H1 (cell line): ENCODE measurements around the gene B4GALT7.

Source experiments
- ATF3 ChIP-seq: IDR thresholded peaks from 2 replicates; pipeline ENCODE4 v1.6.1; 2011; ENCODE audit warnings: low read depth, mild to moderate bottlenecking, low read length; ENCODE audit not compliant: insufficient read depth
- CTCF ChIP-seq, 3 experiments: IDR thresholded peaks; 1 replicate in 2 of 3; 2 replicates in 1 of 3; pipeline versions ENCODE4 v1.5.1 to v1.6.1; 2011; ENCODE audit warnings: low read length in 3 of 3, mild to moderate bottlenecking in 3 of 3, inconsistent platforms in 2 of 3, low read depth in 1 of 3, moderate library complexity in 1 of 3; ENCODE audit not compliant: insufficient read depth in 1 of 3; ENCODE audit errors: control extremely low read depth in 1 of 3
- EP300 ChIP-seq, 2 experiments: IDR thresholded peaks; 1 replicate in 1 of 2; 2 replicates in 1 of 2; pipeline ENCODE4 v1.6.1; 2011 to 2012; ENCODE audit warnings: low read depth in 2 of 2, low read length in 2 of 2, mild to moderate bottlenecking in 2 of 2, borderline replicate concordance in 1 of 2, inconsistent platforms in 1 of 2, moderate library complexity in 1 of 2
- EZH2 ChIP-seq: fragments of 200-600 bp; sonication (generic); IDR thresholded peaks from 2 replicates; pipeline ENCODE4 v1.7.1; 2012; ENCODE audit warnings: low read depth, mild to moderate bottlenecking, moderate library complexity, low read length, inconsistent platforms; ENCODE audit not compliant: severe bottlenecking
- JUND ChIP-seq: IDR thresholded peaks from 2 replicates; pipeline ENCODE4 v1.6.1; 2011; ENCODE audit warnings: mild to moderate bottlenecking, improper control_type of control experiment, low read length
- NRF1 ChIP-seq: IDR thresholded peaks from 2 replicates; pipeline ENCODE4 v1.6.1; 2011; ENCODE audit warnings: mild to moderate bottlenecking, low read depth, low read length, improper control_type of control experiment
- POLR2A ChIP-seq, 2 experiments: IDR thresholded peaks; 1 replicate in 1 of 2; 2 replicates in 1 of 2; pipeline ENCODE4 v1.6.1; 2011; ENCODE audit warnings: low read depth in 2 of 2, low read length in 2 of 2, mild to moderate bottlenecking in 2 of 2; ENCODE audit errors: control extremely low read depth in 1 of 2
- POLR2AphosphoS5 ChIP-seq: IDR thresholded peaks from 2 replicates; pipeline ENCODE4 v1.6.1; 2011; ENCODE audit warnings: low read depth, low read length
- SUZ12 ChIP-seq: fragments of 200-600 bp; sonication (generic); IDR thresholded peaks from 2 replicates; pipeline ENCODE4 v1.6.1; 2012; ENCODE audit warnings: mild to moderate bottlenecking, inconsistent platforms, low read length, moderate library complexity, mixed read lengths
- TAF1 ChIP-seq: IDR thresholded peaks from 2 replicates; pipeline ENCODE4 v1.6.1; 2011; ENCODE audit warnings: mild to moderate bottlenecking, low read depth, low read length
- TCF12 ChIP-seq: IDR thresholded peaks from 2 replicates; pipeline ENCODE4 v1.6.1; 2011; ENCODE audit warnings: low read depth, mild to moderate bottlenecking, low read length
- TEAD4 ChIP-seq: IDR thresholded peaks from 2 replicates; pipeline ENCODE4 v1.6.1; 2012; ENCODE audit warnings: low read depth, low read length, inconsistent platforms, mixed read lengths

DNA sequence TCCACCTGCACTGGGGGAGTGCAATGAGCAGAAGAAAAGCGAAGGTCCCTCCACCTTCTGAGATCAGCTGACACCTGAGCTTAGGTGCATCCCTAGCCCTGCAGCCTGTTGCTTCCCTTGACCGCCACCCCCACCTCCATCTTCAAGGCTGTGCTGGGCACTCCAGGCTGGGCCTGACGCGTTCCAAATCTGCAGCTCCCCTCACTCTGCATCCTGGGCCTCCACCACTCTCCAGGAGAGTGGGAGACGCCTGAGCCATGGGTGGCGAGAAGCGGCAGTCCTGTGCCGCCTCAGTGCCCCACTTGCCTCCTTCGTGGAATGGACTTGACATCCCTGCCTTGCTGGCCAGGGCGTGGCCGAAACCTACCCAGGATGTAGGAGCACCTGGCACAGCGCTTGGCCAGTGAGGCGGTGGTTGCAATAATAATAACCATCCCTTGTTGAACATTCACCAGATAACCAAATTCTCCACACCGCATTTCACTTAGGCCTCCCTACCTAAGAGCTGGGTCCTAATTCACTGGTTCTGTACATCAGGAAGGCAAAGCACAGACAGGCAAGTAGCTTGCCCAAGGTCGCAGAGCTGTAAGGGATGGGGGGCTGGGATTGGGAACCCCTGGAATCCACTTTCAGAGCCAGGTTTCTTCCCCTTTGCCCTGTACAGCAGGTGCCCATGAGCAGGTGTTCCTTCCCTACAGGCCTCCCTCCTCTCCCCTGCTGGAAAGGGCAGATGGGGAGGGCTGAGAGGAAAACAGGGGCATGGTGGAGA, 11.7 kb downstream of the B4GALT7 start:
- TF ChIP-seq POLR2A (IDR thresholded peaks at IDR 0.05; ENCODE audit: control extremely low read depth in 1 of 2, low read depth in 2 of 2, low read length in 2 of 2) (no peak), EZH2 (no peak), POLR2AphosphoS5 (no peak), TAF1 (no peak), ATF3 (no peak), TCF12 (no peak), EP300 (IDR thresholded peaks at IDR 0.05; ENCODE audit: borderline replicate concordance in 1 of 2, low read depth in 2 of 2, low read length in 2 of 2) (no peak), CTCF (IDR thresholded peaks at IDR 0.05; ENCODE audit: control extremely low read depth in 1 of 3, insufficient read depth in 1 of 3, low read depth in 1 of 3, low read length in 3 of 3) (no peak), TEAD4 (no peak), JUND (no peak), NRF1 (no peak), SUZ12 (no peak)
